Mucosa of descending colon (tissue), 3 donors: ENCODE measurements around the gene GRM8. TPM values are rescaled to one million over a fixed set of nuclear protein-coding genes. Genes with fewer than 3 reads are reported as not detected.
A peak's percentile ranks its signal among the peaks of the same experiment; 100 is the strongest.

Experiments used
- ATAC-seq: fragments of 200-7000 bp; cut with Tn5 transposase; one replicate; pipeline ENCODE4 v1.9.1; 2020; ENCODE audit warnings: mild to moderate bottlenecking, moderate library complexity
- DNase-seq, 3 donors: peaks; one replicate each; pipeline ENCODE4 v3.0.0-alpha.2; 2020
- H3K36me3 ChIP-seq: fragments of 200-600 bp; one replicate; pipeline ENCODE4 v1.8.0; 2021; ENCODE audit warnings: low read depth, mild to moderate bottlenecking
- H3K4me1 ChIP-seq: fragments of 200-600 bp; one replicate; pipeline ENCODE4 v1.8.0; 2021; ENCODE audit warnings: low read depth, mild to moderate bottlenecking
- H3K4me3 ChIP-seq: fragments of 200-600 bp; one replicate; pipeline ENCODE4 v1.8.0; 2021; ENCODE audit warnings: mild to moderate bottlenecking
- H3K9me3 ChIP-seq: fragments of 200-600 bp; one replicate; pipeline ENCODE4 v1.8.0; 2021; ENCODE audit warnings: mild to moderate bottlenecking
- intact Hi-C, 2 donors: fragments of 100-400 bp; cut with DNase I in 1 of 2; cut with micrococcal nuclease in 1 of 2; formaldehyde crosslinking; loops; one replicate each; pipeline versions ENCODE4 v1.11.0 to v1.11.1; 2022; cut with DNase I, micrococcal nuclease
- total RNA-seq, 3 donors: library from RNA; stranded (reverse); fragmentation: NEBNext Ultra II Directional in 2 of 3; extraction: Animal tissue kit (Norgen Biotek cat#: 25700) in 2 of 3; gene quantifications; one replicate each; pipeline versions ENCODE4 v1.2.1 to v1.2.4, GENCODE V29; 2021 to 2023
- TF ChIP-seq, protein P1 (sequence below): fragments of 200-600 bp; IDR thresholded peaks from one replicate; pipeline ENCODE4 v1.8.0; 2022; ENCODE audit warnings: antibody characterized with exemption, mild to moderate bottlenecking
- donor health status: DM: no; HTN: no; CAD: no; lungs with moderate emphysema.
- donor health status: DM: no; HTN: no; CAD: no.
- donor health status: DM: no; HTN: yes; CAD: no.

The GRM8 gene
- total RNA-seq, 3 donors from 2014 or later, result 0.41 to 9.2 (median 4.4) TPM

DNA sequence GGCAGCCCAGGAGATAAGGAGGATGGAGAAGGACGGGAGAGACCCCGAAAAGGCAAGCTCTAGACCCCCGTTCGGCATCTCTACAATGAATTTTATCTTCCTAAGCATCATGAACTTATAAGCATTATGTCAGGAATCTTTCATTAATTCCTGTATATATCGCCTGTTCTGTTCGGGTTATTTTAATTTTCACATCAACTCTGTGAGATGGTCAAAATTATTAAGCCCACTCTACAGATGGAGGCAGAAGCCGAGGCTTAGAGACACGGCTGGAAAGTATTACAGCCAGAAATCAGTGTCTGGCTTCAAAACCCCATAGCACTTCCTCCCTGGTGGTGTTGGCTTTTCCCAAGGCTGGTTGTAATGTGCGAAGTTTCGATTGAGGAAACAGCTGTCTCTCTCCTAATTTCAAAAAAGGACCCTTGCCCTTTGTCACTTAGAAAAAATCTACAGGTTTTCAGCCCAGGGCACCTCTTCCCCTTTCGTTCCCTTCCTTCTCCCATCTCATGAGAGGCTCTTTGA lies 1.5 kb upstream of the GRM8 start:
- TF ChIP-seq, protein P1, sequence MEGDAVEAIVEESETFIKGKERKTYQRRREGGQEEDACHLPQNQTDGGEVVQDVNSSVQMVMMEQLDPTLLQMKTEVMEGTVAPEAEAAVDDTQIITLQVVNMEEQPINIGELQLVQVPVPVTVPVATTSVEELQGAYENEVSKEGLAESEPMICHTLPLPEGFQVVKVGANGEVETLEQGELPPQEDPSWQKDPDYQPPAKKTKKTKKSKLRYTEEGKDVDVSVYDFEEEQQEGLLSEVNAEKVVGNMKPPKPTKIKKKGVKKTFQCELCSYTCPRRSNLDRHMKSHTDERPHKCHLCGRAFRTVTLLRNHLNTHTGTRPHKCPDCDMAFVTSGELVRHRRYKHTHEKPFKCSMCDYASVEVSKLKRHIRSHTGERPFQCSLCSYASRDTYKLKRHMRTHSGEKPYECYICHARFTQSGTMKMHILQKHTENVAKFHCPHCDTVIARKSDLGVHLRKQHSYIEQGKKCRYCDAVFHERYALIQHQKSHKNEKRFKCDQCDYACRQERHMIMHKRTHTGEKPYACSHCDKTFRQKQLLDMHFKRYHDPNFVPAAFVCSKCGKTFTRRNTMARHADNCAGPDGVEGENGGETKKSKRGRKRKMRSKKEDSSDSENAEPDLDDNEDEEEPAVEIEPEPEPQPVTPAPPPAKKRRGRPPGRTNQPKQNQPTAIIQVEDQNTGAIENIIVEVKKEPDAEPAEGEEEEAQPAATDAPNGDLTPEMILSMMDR, result no peak
- Histone ChIP-seq H3K4me1 (peaks cover 28% of the 10 kb centered on the region), H3K4me3 (no peak overlapping the region), H3K9me3 (no peaks in the 10 kb centered on the region), H3K36me3 (no peaks in the 10 kb centered on the region)
- intact Hi-C loops, result no loop called here
- peak; percentile 6 for ATAC-seq
- no peak for DNase-seq

DNA sequence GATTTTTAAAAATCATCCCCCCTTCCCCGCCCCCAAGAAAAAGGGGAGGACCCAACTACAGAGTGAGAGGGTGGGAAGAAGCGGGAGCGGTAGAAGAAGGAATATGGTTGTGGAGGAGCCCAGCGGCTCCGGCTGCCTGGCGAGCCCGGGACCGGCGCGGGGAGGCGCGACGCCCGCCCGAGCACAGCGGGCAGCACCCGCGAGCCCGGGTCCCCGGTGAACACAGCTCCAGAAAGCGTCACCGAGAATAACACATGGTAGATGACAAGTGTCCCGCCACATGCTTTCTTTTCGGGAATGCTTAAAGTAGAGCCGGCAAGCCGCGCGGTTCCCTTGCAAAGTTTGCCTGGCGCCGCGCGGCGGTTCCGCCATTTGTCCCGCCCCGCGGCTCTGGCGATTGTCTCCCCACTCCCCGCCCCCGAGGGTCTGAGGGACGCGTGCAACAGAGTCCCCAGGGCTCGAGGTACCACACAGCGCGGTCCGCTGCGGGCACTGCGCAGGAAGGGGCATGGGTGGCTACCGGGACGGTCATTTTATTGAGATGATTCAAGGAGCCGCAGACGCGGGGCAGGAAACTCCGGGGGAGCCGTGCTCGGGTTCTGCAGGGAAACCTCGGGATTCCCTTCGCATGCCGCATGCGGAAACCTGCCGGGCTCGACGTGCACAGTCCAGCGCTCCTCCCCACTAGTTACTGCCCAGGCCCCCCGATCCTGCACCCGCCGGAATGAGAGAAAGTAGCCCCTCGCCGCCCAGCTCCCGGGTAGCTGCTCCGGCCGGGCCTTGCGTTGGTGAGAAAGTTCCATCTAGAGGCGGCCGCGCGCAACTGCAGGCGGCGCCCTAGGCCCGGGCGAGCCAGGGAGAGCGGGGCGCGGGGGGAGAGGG lies 781 bp upstream of the GRM8 start:
- intact Hi-C loops, result no loop called here
- Histone ChIP-seq H3K4me1 (peaks cover 28% of the 10 kb centered on the region), H3K4me3 (peak overlapping the region; percentile 39), H3K9me3 (no peaks in the 10 kb centered on the region), H3K36me3 (no peaks in the 10 kb centered on the region)
- DNase-seq (peak; percentile 78 to 83 (median 82)), ATAC-seq (peak; percentile 85)
- TF ChIP-seq, protein P1, result peak; percentile 93

DNA sequence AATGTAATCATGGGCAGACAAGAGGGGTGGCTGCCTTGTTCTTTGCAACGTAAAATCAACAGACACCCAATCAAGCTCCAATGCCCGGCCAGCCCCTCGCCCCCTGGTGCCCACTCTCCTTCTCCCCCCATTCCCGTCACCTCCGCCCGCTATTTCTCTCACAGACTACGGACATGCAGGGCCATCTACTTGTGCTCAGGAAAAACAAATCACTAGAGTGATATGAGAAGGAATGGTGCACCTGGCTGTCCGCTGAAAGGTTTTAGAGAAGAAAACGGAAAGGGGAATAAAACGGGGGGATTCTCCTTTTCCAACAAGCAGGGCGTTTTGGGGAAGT lies 396 bp downstream of the GRM8 start:
- H3K36me3 ChIP-seq, result no peaks in the 10 kb centered on the region
- intact Hi-C loops, result no loop called here
- H3K4me3 ChIP-seq, result no peak overlapping the region
- no peaks in the 10 kb centered on the region for H3K9me3 ChIP-seq
- peak in 1 of 3 donors; percentile 31 for DNase-seq
- TF ChIP-seq, protein P1, result no peak
- peaks cover 28% of the 10 kb centered on the region for H3K4me1 ChIP-seq
- ATAC-seq, result no peak

DNA sequence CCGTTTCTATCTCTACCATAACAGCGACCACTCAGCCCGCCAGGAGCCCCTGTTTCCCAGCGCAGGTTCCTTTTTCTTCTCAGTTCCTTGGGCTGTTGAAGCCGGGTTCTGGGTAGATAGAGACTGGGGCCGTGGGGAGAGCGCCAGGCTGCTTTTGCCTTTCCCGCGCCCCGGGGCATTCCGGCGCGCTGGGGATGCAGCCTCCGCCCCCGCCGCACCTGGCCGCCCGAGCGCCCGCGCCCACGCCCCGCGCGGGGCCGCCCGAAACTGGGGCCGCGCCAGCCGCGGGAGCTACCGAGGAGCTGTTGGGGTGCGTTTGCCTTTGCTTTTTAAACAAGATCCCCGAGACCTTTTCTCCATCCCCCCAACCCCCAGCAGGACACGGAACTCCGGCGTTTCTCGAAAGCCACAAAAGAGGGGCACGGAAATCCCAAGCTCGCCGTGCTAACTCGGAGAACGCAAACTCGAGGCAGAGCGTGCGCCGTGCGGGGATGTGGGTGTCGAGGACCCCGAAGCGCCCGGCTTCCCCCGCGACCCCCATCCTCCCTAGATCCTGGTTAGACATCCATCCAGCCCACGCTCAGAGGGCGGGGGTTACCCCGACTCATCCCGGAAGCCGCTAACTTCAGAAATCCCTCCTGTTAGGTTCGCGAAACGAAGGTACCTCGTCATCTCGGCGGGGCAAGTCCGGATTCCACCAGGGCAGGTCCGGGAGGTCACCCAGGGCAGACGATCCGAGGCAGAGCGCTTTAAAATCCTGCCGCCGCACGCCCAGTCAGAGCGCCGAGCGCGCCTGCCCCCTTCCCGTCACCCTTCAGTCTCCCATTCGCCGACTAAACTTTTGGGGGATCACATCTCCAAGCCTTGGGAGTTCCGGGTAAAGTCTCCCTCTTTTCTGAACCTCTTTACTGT lies 1.0 kb downstream of the GRM8 start:
- peak; percentile 40 for ATAC-seq
- intact Hi-C loops, result no loop called here
- TF ChIP-seq, protein P1, result no peak
- Histone ChIP-seq H3K36me3 (no peaks in the 10 kb centered on the region), H3K4me3 (no peak overlapping the region), H3K9me3 (no peaks in the 10 kb centered on the region), H3K4me1 (peaks cover 28% of the 10 kb centered on the region)
- peak; percentile 32 to 56 (median 50) for DNase-seq

DNA sequence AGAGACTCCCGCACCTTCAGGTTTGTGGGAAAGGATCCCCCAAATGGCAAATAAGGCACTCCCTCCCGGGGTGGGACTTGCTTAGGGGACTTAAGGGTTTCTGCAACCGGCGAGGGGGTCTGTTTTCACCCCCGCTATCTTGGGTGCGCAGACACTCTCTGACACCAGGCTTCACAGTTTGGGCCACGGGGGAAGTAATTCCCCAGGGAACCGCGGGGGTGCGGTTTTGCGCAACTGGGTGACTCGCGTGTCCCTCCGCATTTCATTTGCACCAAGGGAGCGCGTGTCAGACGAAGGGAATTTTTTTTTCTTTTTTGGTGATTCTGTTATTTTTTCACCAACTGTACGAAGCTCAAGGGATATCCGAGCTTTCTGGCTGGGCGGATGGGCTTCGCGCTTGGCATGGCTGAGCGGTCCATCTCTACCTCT lies 1.7 kb downstream of the GRM8 start:
- DNase-seq, result peak in 1 of 3 donors; percentile 30
- no peaks in the 10 kb centered on the region for H3K36me3 ChIP-seq
- TF ChIP-seq, protein P1, result no peak
- no peaks in the 10 kb centered on the region for H3K9me3 ChIP-seq
- H3K4me1 ChIP-seq, result peaks cover 28% of the 10 kb centered on the region
- intact Hi-C loops, result no loop called here
- no peak for ATAC-seq
- no peak overlapping the region for H3K4me3 ChIP-seq
